ENCODE results near the gene SIRT2.

The SIRT2 gene

GRCh38 chr19:38842439-38843174 lies 56.8 kb downstream of the SIRT2 start:
- peak; percentile 66 for DNase-seq
- H3K36me3 Mint-ChIP-seq (ENCODE audit: low read depth) = peaks cover 100% of the 10 kb centered on the region
- H3K4me3 Mint-ChIP-seq = peak overlapping the region; percentile 74
- peak overlapping the region; percentile 100 for H3K27ac Mint-ChIP-seq
- H3K9me3 Mint-ChIP-seq = no peaks in the 10 kb centered on the region
- H3K4me1 Mint-ChIP-seq (ENCODE audit: low read depth) = peaks cover 94% of the 10 kb centered on the region
- H3K27me3 Mint-ChIP-seq = no peaks in the 10 kb centered on the region

- no peak for DNase-seq
- Mint-ChIP-seq H3K27me3 (no peaks in the 10 kb centered on the region), H3K27ac (peak overlapping the region; percentile 100), H3K4me3 (peak overlapping the region; percentile 74), H3K36me3 (ENCODE audit: low read depth) (peaks cover 100% of the 10 kb centered on the region), H3K4me1 (ENCODE audit: low read depth) (peaks cover 93% of the 10 kb centered on the region), H3K9me3 (no peaks in the 10 kb centered on the region)
These were observed 57.5 kb downstream of the SIRT2 start for GRCh38 chr19:38841787-38842438.

- Mint-ChIP-seq H3K4me1 (ENCODE audit: low read depth) (peaks cover 90% of the 10 kb centered on the region), H3K9me3 (no peaks in the 10 kb centered on the region), H3K27ac (peak overlapping the region; percentile 100), H3K27me3 (no peaks in the 10 kb centered on the region), H3K36me3 (ENCODE audit: low read depth) (peaks cover 100% of the 10 kb centered on the region), H3K4me3 (peak overlapping the region; percentile 74)
- no peak for DNase-seq
These were observed 58.1 kb downstream of the SIRT2 start for GRCh38 chr19:38841180-38841766.

- H3K9me3 Mint-ChIP-seq = no peaks in the 10 kb centered on the region
- H3K27ac Mint-ChIP-seq = peak overlapping the region; percentile 100
- H3K4me1 Mint-ChIP-seq (ENCODE audit: low read depth) = peaks cover 83% of the 10 kb centered on the region
- H3K4me3 Mint-ChIP-seq = peak overlapping the region; percentile 30
- DNase-seq = no peak
- H3K27me3 Mint-ChIP-seq = no peaks in the 10 kb centered on the region
- peaks cover 100% of the 10 kb centered on the region for H3K36me3 Mint-ChIP-seq (ENCODE audit: low read depth)
These were observed 58.8 kb downstream of the SIRT2 start for GRCh38 chr19:38840583-38840968.

GRCh38 chr19:38839816-38840582 lies 59.4 kb downstream of the SIRT2 start:
- H3K4me1 Mint-ChIP-seq (ENCODE audit: low read depth) = peaks cover 80% of the 10 kb centered on the region
- no peak for DNase-seq
- no peaks in the 10 kb centered on the region for H3K27me3 Mint-ChIP-seq
- peak overlapping the region; percentile 100 for H3K27ac Mint-ChIP-seq
- H3K9me3 Mint-ChIP-seq = no peaks in the 10 kb centered on the region
- H3K4me3 Mint-ChIP-seq = peak overlapping the region; percentile 21
- H3K36me3 Mint-ChIP-seq (ENCODE audit: low read depth) = peaks cover 100% of the 10 kb centered on the region

GRCh38 chr19:38838986-38839761 lies 60.2 kb downstream of the SIRT2 start:
- H3K9me3 Mint-ChIP-seq = no peaks in the 10 kb centered on the region
- H3K27ac Mint-ChIP-seq = peak overlapping the region; percentile 94
- H3K27me3 Mint-ChIP-seq = no peaks in the 10 kb centered on the region
- no peak for DNase-seq
- peaks cover 96% of the 10 kb centered on the region for H3K36me3 Mint-ChIP-seq (ENCODE audit: low read depth)
- peak overlapping the region; percentile 35 for H3K4me3 Mint-ChIP-seq
- H3K4me1 Mint-ChIP-seq (ENCODE audit: low read depth) = peaks cover 73% of the 10 kb centered on the region

GRCh38 chr19:38838208-38838985 lies 61.0 kb downstream of the SIRT2 start:
- H3K9me3 Mint-ChIP-seq = no peaks in the 10 kb centered on the region
- H3K36me3 Mint-ChIP-seq (ENCODE audit: low read depth) = peaks cover 88% of the 10 kb centered on the region
- no peaks in the 10 kb centered on the region for H3K27me3 Mint-ChIP-seq
- DNase-seq = peak; percentile 71
- H3K27ac Mint-ChIP-seq = peak overlapping the region; percentile 94
- H3K4me1 Mint-ChIP-seq (ENCODE audit: low read depth) = peaks cover 65% of the 10 kb centered on the region
- peak overlapping the region; percentile 35 for H3K4me3 Mint-ChIP-seq

- Mint-ChIP-seq H3K9me3 (no peaks in the 10 kb centered on the region), H3K27ac (peak overlapping the region; percentile 94), H3K27me3 (no peaks in the 10 kb centered on the region), H3K4me3 (no peak overlapping the region), H3K4me1 (ENCODE audit: low read depth) (peaks cover 58% of the 10 kb centered on the region), H3K36me3 (ENCODE audit: low read depth) (peaks cover 81% of the 10 kb centered on the region)
- DNase-seq = no peak
These were observed 61.7 kb downstream of the SIRT2 start for GRCh38 chr19:38837656-38838121.

- peak overlapping the region; percentile 94 for H3K27ac Mint-ChIP-seq
- peaks cover 56% of the 10 kb centered on the region for H3K4me1 Mint-ChIP-seq (ENCODE audit: low read depth)
- no peaks in the 10 kb centered on the region for H3K9me3 Mint-ChIP-seq
- DNase-seq = no peak
- H3K36me3 Mint-ChIP-seq (ENCODE audit: low read depth) = peaks cover 75% of the 10 kb centered on the region
- H3K27me3 Mint-ChIP-seq = no peaks in the 10 kb centered on the region
- no peak overlapping the region for H3K4me3 Mint-ChIP-seq
These were observed 62.3 kb downstream of the SIRT2 start for GRCh38 chr19:38836983-38837626.

GRCh38 chr19:38836159-38836982 lies 63.0 kb downstream of the SIRT2 start:
- Mint-ChIP-seq H3K27ac (peak overlapping the region; percentile 94), H3K4me3 (no peak overlapping the region), H3K9me3 (no peaks in the 10 kb centered on the region), H3K36me3 (ENCODE audit: low read depth) (peaks cover 73% of the 10 kb centered on the region), H3K4me1 (ENCODE audit: low read depth) (peaks cover 52% of the 10 kb centered on the region), H3K27me3 (no peaks in the 10 kb centered on the region)
- no peak for DNase-seq

- H3K27ac Mint-ChIP-seq = peak overlapping the region; percentile 60
- H3K36me3 Mint-ChIP-seq (ENCODE audit: low read depth) = peaks cover 71% of the 10 kb centered on the region
- H3K4me3 Mint-ChIP-seq = no peak overlapping the region
- DNase-seq = no peak
- no peaks in the 10 kb centered on the region for H3K9me3 Mint-ChIP-seq
- H3K27me3 Mint-ChIP-seq = no peaks in the 10 kb centered on the region
- peaks cover 50% of the 10 kb centered on the region for H3K4me1 Mint-ChIP-seq (ENCODE audit: low read depth)
These were observed 64.8 kb downstream of the SIRT2 start for GRCh38 chr19:38834590-38834989.

- DNase-seq = no peak
- Mint-ChIP-seq H3K9me3 (no peaks in the 10 kb centered on the region), H3K27me3 (no peaks in the 10 kb centered on the region), H3K4me3 (no peak overlapping the region), H3K4me1 (ENCODE audit: low read depth) (peaks cover 45% of the 10 kb centered on the region), H3K36me3 (ENCODE audit: low read depth) (peaks cover 69% of the 10 kb centered on the region), H3K27ac (peak overlapping the region; percentile 61)
These were observed 65.3 kb downstream of the SIRT2 start for GRCh38 chr19:38834104-38834490.
